GM23338 (cell line): ENCODE measurements around the gene STAM2. TPM values are rescaled to one million over a fixed set of nuclear protein-coding genes. Genes with fewer than 3 reads are reported as not detected.

Experiments
- ATAC-seq: fragments of 200-7000 bp; cut with Tn5 transposase; 3 replicates; pipeline ENCODE4 v1.9.1; 2020
- DNase-seq: peaks from one replicate; pipeline ENCODE4 v3.0.0-alpha.2; 2015; ENCODE audit warnings: low spot score
- H2AFZ ChIP-seq: fragments of 200-600 bp; sonication (generic); 2 replicates; pipeline ENCODE4 v1.8.0; 2016; ENCODE audit warnings: antibody characterized with exemption, mild to moderate bottlenecking, moderate library complexity
- H3F3A ChIP-seq: fragments of 200-600 bp; sonication (generic); replicated peaks from 2 replicates; pipeline ENCODE4 v1.8.0; 2017; ENCODE audit warnings: antibody characterized with exemption, mixed run types, low read depth
- H3K27ac ChIP-seq: fragments of 200-600 bp; sonication (generic); 2 replicates; pipeline ENCODE4 v1.6.1; 2016; ENCODE audit warnings: low read depth
- H3K27me3 ChIP-seq: fragments of 200-600 bp; sonication (generic); 2 replicates; pipeline ENCODE4 v1.8.0; 2016; ENCODE audit warnings: mild to moderate bottlenecking, mixed run types, moderate library complexity; ENCODE audit not compliant: insufficient read depth
- H3K36me3 ChIP-seq: fragments of 200-600 bp; sonication (generic); 2 replicates; pipeline ENCODE4 v1.8.0; 2016; ENCODE audit warnings: mild to moderate bottlenecking; ENCODE audit not compliant: insufficient read depth
- H3K4me1 ChIP-seq: fragments of 200-600 bp; sonication (generic); 2 replicates; pipeline ENCODE4 v1.8.0; 2016; ENCODE audit warnings: mild to moderate bottlenecking, moderate library complexity; ENCODE audit not compliant: insufficient read depth
- H3K4me2 ChIP-seq: fragments of 200-600 bp; sonication (generic); 2 replicates; pipeline ENCODE4 v1.7.1; 2017; ENCODE audit warnings: mixed run types
- H3K4me3 ChIP-seq: fragments of 200-600 bp; sonication (generic); 2 replicates; pipeline ENCODE4 v1.6.1; 2016; ENCODE audit warnings: mixed run types
- H3K79me2 ChIP-seq: fragments of 200-600 bp; sonication (generic); replicated peaks from 2 replicates; pipeline ENCODE4 v1.8.0; 2017; ENCODE audit warnings: mild to moderate bottlenecking; ENCODE audit not compliant: insufficient read depth
- H3K9me2 ChIP-seq: fragments of 200-600 bp; sonication (generic); 2 replicates; pipeline ENCODE4 v1.8.0; 2017; ENCODE audit not compliant: insufficient read depth
- H4K20me1 ChIP-seq: fragments of 200-600 bp; sonication (generic); replicated peaks from 2 replicates; pipeline ENCODE4 v1.8.0; 2017; ENCODE audit warnings: mild to moderate bottlenecking; ENCODE audit not compliant: insufficient read depth
- H3K27ac Mint-ChIP-seq: 2 replicates; pipeline ENCODE4 v1.8.0; 2020; ENCODE audit warnings: inconsistent platforms, mild to moderate bottlenecking, moderate library complexity, mixed read lengths
- H3K27me3 Mint-ChIP-seq: 3 replicates; pipeline ENCODE4 v1.8.0; 2022; ENCODE audit warnings: low read depth, mild to moderate bottlenecking, moderate library complexity, mixed read lengths, inconsistent platforms; ENCODE audit not compliant: insufficient read depth, poor library complexity
- H3K36me3 Mint-ChIP-seq: 3 replicates; pipeline ENCODE4 v1.8.0; 2021; ENCODE audit warnings: low read depth, mild to moderate bottlenecking, inconsistent platforms, moderate library complexity, mixed read lengths
- H3K4me1 Mint-ChIP-seq: 3 replicates; pipeline ENCODE4 v1.8.0; 2020; ENCODE audit warnings: mild to moderate bottlenecking, inconsistent platforms, mixed read lengths
- H3K4me3 Mint-ChIP-seq: 3 replicates; pipeline ENCODE4 v1.8.0; 2021; ENCODE audit warnings: moderate library complexity, mild to moderate bottlenecking, inconsistent platforms, mixed read lengths
- H3K9me3 Mint-ChIP-seq: 3 replicates; pipeline ENCODE4 v1.8.0; 2020; ENCODE audit warnings: moderate library complexity, mild to moderate bottlenecking, inconsistent platforms, mixed read lengths
- CTCF ChIP-seq, 2 experiments: fragments of 200-600 bp in 1 of 2; sonication (generic) in 1 of 2; conservative IDR thresholded peaks; 2 replicates each; pipeline versions ENCODE4 v1.5.1 to v1.6.1; 2016 to 2017; ENCODE audit warnings: antibody characterized with exemption in 2 of 2, low read depth in 2 of 2, mild to moderate bottlenecking in 2 of 2, moderate library complexity in 1 of 2
- ETS1 ChIP-seq: IDR thresholded peaks from 2 replicates; pipeline ENCODE4 v1.6.1; 2016; ENCODE audit warnings: antibody characterized with exemption
- EZH2 ChIP-seq: fragments of 200-600 bp; sonication (generic); IDR thresholded peaks from one replicate; pipeline ENCODE4 v1.8.0; 2017; ENCODE audit warnings: antibody characterized with exemption, mild to moderate bottlenecking, low read depth; ENCODE audit not compliant: unreplicated experiment
- EZH2phosphoT487 ChIP-seq: fragments of 200-600 bp; sonication (generic); IDR thresholded peaks from one replicate; pipeline ENCODE4 v1.8.1; 2018; ENCODE audit warnings: antibody characterized with exemption; ENCODE audit not compliant: unreplicated experiment
- JUNB ChIP-seq: IDR thresholded peaks from one replicate; pipeline ENCODE4 v1.6.1; 2016; ENCODE audit warnings: antibody characterized with exemption; ENCODE audit not compliant: unreplicated experiment
- NANOG ChIP-seq: IDR thresholded peaks from 2 replicates; pipeline ENCODE4 v1.6.1; 2016; ENCODE audit warnings: antibody characterized with exemption, borderline replicate concordance
- REST ChIP-seq: IDR thresholded peaks from one replicate; pipeline ENCODE4 v1.6.1; 2018; ENCODE audit warnings: antibody characterized with exemption; ENCODE audit not compliant: unreplicated experiment
- STAT1 ChIP-seq: IDR thresholded peaks from one replicate; pipeline ENCODE4 v1.6.1; 2016; ENCODE audit warnings: antibody characterized with exemption; ENCODE audit not compliant: unreplicated experiment
- ZNF114 ChIP-seq: fragments of 250-450 bp; sonication (Bioruptor Pico); IDR thresholded peaks from 2 replicates; pipeline ENCODE4 v1.5.0; 2020; ENCODE audit warnings: mild to moderate bottlenecking, moderate library complexity
- ZNF331 ChIP-seq: fragments of 250-450 bp; sonication (Bioruptor Pico); IDR thresholded peaks from 2 replicates; pipeline ENCODE4 v1.5.0; 2020; ENCODE audit warnings: low read depth, mild to moderate bottlenecking, moderate library complexity
- ZNF462 ChIP-seq: fragments of 250-450 bp; sonication (Bioruptor Pico); IDR thresholded peaks from 2 replicates; pipeline ENCODE4 v1.5.0; 2020; ENCODE audit warnings: mild to moderate bottlenecking, moderate library complexity
- polyA plus RNA-seq: library from polyadenylated mRNA; unstranded; fragments of >200 nt; fragmentation: Nextera tagmentation; extraction: Ambion mirVana; gene quantifications from 2 replicates; pipeline ENCODE4 v1.2.1, GENCODE V29; 2016
- total RNA-seq: library from RNA; depleted of rRNA; stranded (reverse); fragments of >200 nt; shearing (Covaris generic); gene quantifications from 2 replicates; pipeline ENCODE4 v1.2.3, GENCODE V29; 2014

The STAM2 gene
- total and polyA plus RNA-seq, 2 experiments from 2014 or later, result 4.6 to 18.2 TPM

- Mint-ChIP-seq H3K27me3 (peaks cover 5% of the 10 kb centered on the region), H3K36me3 (peaks cover 2% of the 10 kb centered on the region; the same call in 2 of the 3 replicates), H3K27ac (peak overlapping the region; percentile 81), H3K4me3 (peak overlapping the region; percentile 92), H3K9me3 (peaks cover 29% of the 10 kb centered on the region), H3K4me1 (peaks cover 10% of the 10 kb centered on the region; the same call in 2 of the 3 replicates)
- DNase-seq (no peak), ATAC-seq (no peak)
- no peaks in the 10 kb centered on the region for H4K20me1 ChIP-seq
- 0 out of 2 replicates have a peak, but pooled peaks cover 6% of the 10 kb centered on the region for H3K27me3 ChIP-seq
- H3K79me2 ChIP-seq, result peaks cover 34% of the 10 kb centered on the region
- H3K27ac ChIP-seq, result no peak overlapping the region
- H3K36me3 ChIP-seq, result no peaks in the 10 kb centered on the region
- TF ChIP-seq NANOG (no peak), ETS1 (no peak), EZH2 (no peak), ZNF331 (no peak), REST (no peak), EZH2phosphoT487 (no peak), CTCF (conservative IDR thresholded peaks at IDR 0.05; ENCODE audit: low read depth in 2 of 2) (no peak), STAT1 (no peak), ZNF462 (no peak), ZNF114 (CRISPR knock-in tag) (no peak), JUNB (no peak)
- H2AFZ ChIP-seq, result peak overlapping the region; percentile 99
- no peaks in the 10 kb centered on the region for H3F3A ChIP-seq
- peak overlapping the region; percentile 75 for H3K4me3 ChIP-seq
- H3K4me2 ChIP-seq, result peak overlapping the region; percentile 82
- H3K9me2 ChIP-seq, result no peaks in the 10 kb centered on the region
- H3K4me1 ChIP-seq, result 0 out of 2 replicates have a peak, but pooled peaks cover 3% of the 10 kb centered on the region
Observed at GRCh38 chr2:152176113-152176714, 651 bp upstream of the STAM2 start.
